AG10803 (cell line): Measurements from ENCODE around the gene HBA1.
"Not testable (repeated sequence)": the region's sequence is repeated elsewhere in the genome, so short reads cannot be mapped to it uniquely, and the experiment has no call there.

Experiments
- DNase-seq: peaks from one replicate; pipeline ENCODE4 v3.0.0; 2010; ENCODE audit warnings: low read depth
- H3K4me3 ChIP-seq: 2 replicates; pipeline ENCODE4 v1.5.1; 2011; ENCODE audit warnings: mild to moderate bottlenecking, low read length, control low read depth
- TF ChIP-seq, protein P1 (sequence below): conservative IDR thresholded peaks from 2 replicates; pipeline ENCODE4 v1.5.1; 2011; ENCODE audit warnings: mild to moderate bottlenecking, low read length, control low read depth, inconsistent platforms

HBA1 gene

DNA sequence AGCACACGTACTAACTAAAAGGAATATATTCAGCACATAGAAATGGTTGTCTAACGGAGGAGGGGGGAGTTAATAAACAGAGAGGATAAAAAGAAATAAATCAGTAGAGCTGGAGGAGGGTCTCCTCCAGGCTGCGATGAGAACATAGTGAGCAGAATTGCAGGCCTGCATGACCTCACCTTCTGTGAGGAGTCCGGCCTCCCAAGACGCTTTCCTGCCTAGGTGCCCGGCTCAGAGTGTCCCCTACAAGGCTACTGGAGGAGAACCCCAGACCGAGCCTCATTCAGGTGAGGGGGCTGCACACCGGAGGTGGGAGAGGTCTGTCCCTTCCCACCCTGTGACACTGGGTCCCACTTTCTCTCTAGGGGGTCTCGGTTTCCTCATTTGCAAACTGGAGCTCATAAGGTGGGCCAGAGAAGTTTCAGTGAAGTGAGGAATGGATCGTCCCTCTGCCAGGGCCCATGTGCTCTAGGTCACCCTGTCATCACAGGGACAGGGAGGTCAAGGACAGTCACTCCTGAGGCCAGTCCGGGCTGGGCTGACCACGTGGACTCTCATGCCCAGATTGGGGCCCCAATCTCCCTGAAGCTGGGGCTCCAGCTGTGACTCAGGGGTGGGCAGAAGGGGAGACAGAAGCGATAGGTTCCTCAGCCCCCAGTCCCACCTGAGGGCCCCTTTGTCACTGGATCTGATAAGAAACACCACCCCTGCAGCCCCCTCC is 14.0 kb upstream of the HBA1 start:
- TF ChIP-seq, protein P1, sequence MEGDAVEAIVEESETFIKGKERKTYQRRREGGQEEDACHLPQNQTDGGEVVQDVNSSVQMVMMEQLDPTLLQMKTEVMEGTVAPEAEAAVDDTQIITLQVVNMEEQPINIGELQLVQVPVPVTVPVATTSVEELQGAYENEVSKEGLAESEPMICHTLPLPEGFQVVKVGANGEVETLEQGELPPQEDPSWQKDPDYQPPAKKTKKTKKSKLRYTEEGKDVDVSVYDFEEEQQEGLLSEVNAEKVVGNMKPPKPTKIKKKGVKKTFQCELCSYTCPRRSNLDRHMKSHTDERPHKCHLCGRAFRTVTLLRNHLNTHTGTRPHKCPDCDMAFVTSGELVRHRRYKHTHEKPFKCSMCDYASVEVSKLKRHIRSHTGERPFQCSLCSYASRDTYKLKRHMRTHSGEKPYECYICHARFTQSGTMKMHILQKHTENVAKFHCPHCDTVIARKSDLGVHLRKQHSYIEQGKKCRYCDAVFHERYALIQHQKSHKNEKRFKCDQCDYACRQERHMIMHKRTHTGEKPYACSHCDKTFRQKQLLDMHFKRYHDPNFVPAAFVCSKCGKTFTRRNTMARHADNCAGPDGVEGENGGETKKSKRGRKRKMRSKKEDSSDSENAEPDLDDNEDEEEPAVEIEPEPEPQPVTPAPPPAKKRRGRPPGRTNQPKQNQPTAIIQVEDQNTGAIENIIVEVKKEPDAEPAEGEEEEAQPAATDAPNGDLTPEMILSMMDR, result no peak
- DNase-seq, result no peak
- H3K4me3 ChIP-seq, result no peak overlapping the region

GRCh38 chr16:163139-163538 is 13.3 kb upstream of the HBA1 start:
- H3K4me3 ChIP-seq, DNase-seq: not testable (repeated sequence)

- H3K4me3 ChIP-seq, DNase-seq: not testable (repeated sequence)
These were observed 12.8 kb upstream of the HBA1 start for GRCh38 chr16:163696-164095.

GRCh38 chr16:164134-164823 is 12.2 kb upstream of the HBA1 start:
- H3K4me3 ChIP-seq, DNase-seq: not testable (repeated sequence)

GRCh38 chr16:164827-165538 is 11.5 kb upstream of the HBA1 start:
- H3K4me3 ChIP-seq, result no peak overlapping the region
- TF ChIP-seq, protein P1, result no peak
- DNase-seq, result no peak

DNA sequence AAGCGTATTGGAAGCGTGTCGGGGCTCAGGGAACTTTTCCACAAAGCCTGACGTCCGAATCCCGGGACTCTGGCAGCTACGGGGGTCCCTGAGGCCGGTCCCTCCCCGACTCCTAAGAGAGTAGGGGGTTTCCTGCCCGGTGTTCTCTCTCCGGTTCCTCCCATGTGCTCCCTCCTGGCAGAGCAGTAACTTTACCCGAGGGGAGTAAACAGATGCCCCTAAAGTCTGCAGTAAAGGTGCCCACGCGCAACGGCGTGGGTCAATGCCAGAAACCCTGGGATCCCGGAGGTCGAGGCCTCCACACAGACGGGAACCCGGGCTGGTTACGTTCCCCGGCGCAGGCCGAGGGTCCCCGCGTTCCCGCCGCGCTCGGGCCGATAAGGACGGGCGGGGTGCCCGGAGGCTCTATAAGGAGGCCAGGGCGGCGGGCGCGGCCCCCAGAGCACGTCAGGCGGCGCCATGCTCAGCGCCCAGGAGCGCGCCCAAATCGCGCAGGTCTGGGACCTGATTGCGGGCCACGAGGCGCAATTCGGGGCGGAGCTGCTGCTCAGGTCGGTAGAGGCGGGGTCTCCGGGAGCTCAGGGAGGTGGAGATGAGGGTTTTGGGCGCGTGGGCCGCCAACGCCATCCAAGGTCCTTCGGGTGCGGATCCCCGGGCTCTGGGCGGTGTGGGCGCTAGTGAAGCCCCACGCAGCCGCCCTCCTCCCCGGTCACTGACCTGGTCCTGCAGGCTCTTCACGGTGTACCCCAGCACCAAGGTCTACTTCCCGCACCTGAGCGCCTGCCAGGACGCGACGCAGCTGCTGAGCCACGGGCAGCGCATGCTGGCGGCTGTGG is 10.7 kb upstream of the HBA1 start, which contains the start of gene HBM:
HBM (plus strand) TSS at position 440 of the 836 bp plus-strand sequence; CDS start at position 460, 20 bp downstream.
- DNase-seq, result no peak
- TF ChIP-seq, protein P1, result no peak
- H3K4me3 ChIP-seq, result no peak within 1 kb of the TSS

- TF ChIP-seq, protein P1, result no peak
- H3K4me3 ChIP-seq, result no peak overlapping the region
- no peak for DNase-seq
These were observed 9.9 kb upstream of the HBA1 start for GRCh38 chr16:166375-167121.
